ENCODE measurements around the gene DMRTB1.

Gene DMRTB1

DNA sequence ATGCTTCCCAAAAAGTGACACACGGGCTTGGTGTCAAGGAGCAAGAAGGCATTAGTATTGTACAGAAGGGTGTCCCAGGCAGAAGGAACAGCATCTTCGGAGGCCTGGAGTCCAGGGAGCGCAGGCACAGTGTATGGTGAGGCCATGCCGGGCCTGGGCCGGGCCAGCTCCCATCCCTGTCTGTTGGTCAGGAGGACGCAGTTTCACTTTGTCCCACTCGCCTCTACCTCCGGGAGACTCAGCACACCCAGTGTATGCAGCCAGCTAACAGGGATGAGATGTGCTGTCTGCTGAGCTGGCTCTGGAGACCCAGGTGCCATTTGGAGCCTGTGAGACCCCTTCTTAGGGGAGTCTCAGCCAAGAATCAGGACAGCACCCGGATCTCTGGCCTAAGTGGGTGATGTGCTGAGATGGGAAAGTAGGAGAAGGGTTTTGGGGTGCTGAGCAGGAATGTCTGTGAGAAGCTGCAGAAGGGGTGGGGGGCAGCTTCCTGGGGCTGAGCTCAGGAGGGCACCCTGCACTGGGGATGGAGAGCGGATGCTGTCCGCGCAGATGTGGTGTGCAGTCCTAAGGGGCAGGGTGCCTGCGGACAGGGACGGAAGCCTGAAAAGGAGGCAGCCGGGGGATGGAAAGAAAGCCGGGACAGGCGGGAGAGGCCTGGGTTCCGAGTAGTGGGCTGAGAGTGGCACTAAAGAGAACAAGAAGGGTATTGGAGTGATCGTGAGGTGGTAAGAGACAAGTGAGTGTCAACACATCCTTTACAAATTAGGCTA lies 25.7 kb downstream of the DMRTB1 start:
- H3K36me3 ChIP-seq (ENCODE audit: control insufficient read depth in 1 of 2, insufficient read depth in 2 of 2, low read depth in 1 of 2, low read length in 2 of 2) = no peaks in the 10 kb centered on the region
- H2BK120ac ChIP-seq (ENCODE audit: low read depth, low read length) = no peak overlapping the region
- no peak overlapping the region for H4K91ac ChIP-seq (ENCODE audit: low read length)
- no peaks in the 10 kb centered on the region for H3K79me1 ChIP-seq (replicated peaks; ENCODE audit: low read length, poor library complexity, severe bottlenecking)
- H3K4me2 ChIP-seq (ENCODE audit: low read length, poor library complexity, severe bottlenecking) = no peak overlapping the region
- H3K4ac ChIP-seq (ENCODE audit: low read depth in 1 of 2, low read length in 2 of 2) = no peak overlapping the region
- H3K18ac ChIP-seq (ENCODE audit: low read depth in 1 of 2, low read length in 2 of 2) = no peak overlapping the region
- H3K23ac ChIP-seq (ENCODE audit: low read length in 2 of 2) = no peak overlapping the region
- WGBS = 92% methylated on average over 17 of the region's 19 CpGs
- H2AK5ac ChIP-seq (ENCODE audit: low read length, severe bottlenecking) = no peak overlapping the region
- peaks cover 32 to 93% of the 10 kb centered on the region in 2 experiments for H3K27me3 ChIP-seq (ENCODE audit: control insufficient read depth in 1 of 2, insufficient read depth in 1 of 2, low read length in 2 of 2)
- H2BK5ac ChIP-seq (ENCODE audit: low read depth, low read length, poor library complexity, severe bottlenecking) = no peak overlapping the region
- H3K9me3 ChIP-seq (ENCODE audit: control insufficient read depth, low read length) = peaks cover 5% of the 10 kb centered on the region
- no peak overlapping the region for H4K8ac ChIP-seq (ENCODE audit: low read length)
- no peak overlapping the region for H2AFZ ChIP-seq (ENCODE audit: low read depth, low read length)
- no peak overlapping the region for H2BK12ac ChIP-seq (ENCODE audit: low read length in 2 of 2)
- peaks cover 3% of the 10 kb centered on the region for H3K4me1 ChIP-seq (ENCODE audit: control insufficient read depth, insufficient read depth, low read depth, low read length)
- H2BK15ac ChIP-seq (ENCODE audit: low read depth, poor library complexity, severe bottlenecking) = no peak overlapping the region
- H3K9ac ChIP-seq (ENCODE audit: low read length) = no peak overlapping the region
- DNase-seq = no peak
- H3K4me3 ChIP-seq (ENCODE audit: insufficient read depth in 1 of 2, low read depth in 1 of 2, low read length in 2 of 2) = no peak overlapping the region
- no peak overlapping the region for H3K27ac ChIP-seq (ENCODE audit: low read length, poor library complexity, severe bottlenecking)
- H3K14ac ChIP-seq (ENCODE audit: low read length in 2 of 2) = no peak overlapping the region

DNA sequence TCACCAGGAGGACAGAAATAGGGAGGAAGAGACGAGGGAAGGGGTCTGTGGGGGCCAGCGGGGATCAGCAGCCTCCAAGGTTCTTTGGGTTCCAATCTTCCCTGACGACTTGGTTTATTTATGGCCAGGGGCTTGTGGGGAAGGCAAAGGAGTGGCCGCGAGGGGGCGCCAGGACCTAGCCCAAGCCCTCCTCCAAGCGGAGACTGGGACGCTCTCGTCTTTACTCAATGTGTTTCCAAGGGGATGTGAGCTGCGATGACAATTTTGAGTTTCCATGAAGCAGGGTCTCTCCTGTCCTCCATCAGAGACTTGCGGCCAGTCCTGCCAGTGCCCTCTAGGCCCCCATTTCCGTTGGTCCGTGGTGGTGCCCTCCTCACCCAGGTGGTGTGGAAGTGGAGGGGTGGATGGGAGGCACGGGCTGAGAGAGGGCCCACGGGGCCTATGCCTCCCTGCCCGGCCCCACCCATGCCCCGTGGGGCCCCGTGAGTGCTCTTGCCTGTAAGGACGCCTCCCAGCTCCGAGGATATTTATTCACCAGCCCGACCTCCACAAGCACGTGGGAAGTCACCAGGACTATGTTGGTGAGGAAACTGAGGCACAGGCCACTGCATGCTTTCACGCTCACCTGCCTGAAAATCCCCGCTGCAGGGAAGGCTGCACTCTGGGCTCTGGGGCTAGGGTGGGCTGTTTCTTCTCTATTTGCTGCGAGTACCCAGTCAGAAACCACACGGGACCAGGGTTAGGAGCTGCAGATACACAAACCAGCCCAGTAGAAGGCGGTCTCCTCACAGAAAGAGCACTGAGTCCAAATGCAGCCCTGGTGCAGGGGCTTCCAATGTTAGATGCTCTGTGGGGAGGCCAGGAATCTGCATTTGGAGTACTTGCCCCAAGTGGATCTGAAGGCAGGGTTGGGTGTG lies 26.5 kb downstream of the DMRTB1 start:
- Histone ChIP-seq H4K91ac (ENCODE audit: low read length) (no peak overlapping the region), H3K23ac (ENCODE audit: low read length in 2 of 2) (no peak overlapping the region), H3K4me1 (ENCODE audit: control insufficient read depth, insufficient read depth, low read depth, low read length) (peaks cover 3% of the 10 kb centered on the region), H3K14ac (ENCODE audit: low read length in 2 of 2) (no peak overlapping the region), H3K9me3 (ENCODE audit: control insufficient read depth, low read length) (peaks cover 11% of the 10 kb centered on the region), H3K9ac (ENCODE audit: low read length) (peak overlapping the region; percentile 53), H2AK5ac (ENCODE audit: low read length, severe bottlenecking) (no peak overlapping the region), H2BK5ac (ENCODE audit: low read depth, low read length, poor library complexity, severe bottlenecking) (no peak overlapping the region), H2BK12ac (ENCODE audit: low read length in 2 of 2) (no peak overlapping the region), H3K4me3 (ENCODE audit: insufficient read depth in 1 of 2, low read depth in 1 of 2, low read length in 2 of 2) (no peak overlapping the region), H3K4me2 (ENCODE audit: low read length, poor library complexity, severe bottlenecking) (no peak overlapping the region), H2BK15ac (ENCODE audit: low read depth, poor library complexity, severe bottlenecking) (no peak overlapping the region), H3K36me3 (ENCODE audit: control insufficient read depth in 1 of 2, insufficient read depth in 2 of 2, low read depth in 1 of 2, low read length in 2 of 2) (no peaks in the 10 kb centered on the region), H3K27ac (ENCODE audit: low read length, poor library complexity, severe bottlenecking) (no peak overlapping the region), H3K4ac (ENCODE audit: low read depth in 1 of 2, low read length in 2 of 2) (no peak overlapping the region), H4K8ac (ENCODE audit: low read length) (no peak overlapping the region), H3K79me1 (replicated peaks; ENCODE audit: low read length, poor library complexity, severe bottlenecking) (no peaks in the 10 kb centered on the region), H3K18ac (ENCODE audit: low read depth in 1 of 2, low read length in 2 of 2) (peak overlapping the region in 1 of 2 experiments; percentile 25), H2BK120ac (ENCODE audit: low read depth, low read length) (no peak overlapping the region), H3K27me3 (ENCODE audit: control insufficient read depth in 1 of 2, insufficient read depth in 1 of 2, low read length in 2 of 2) (peaks cover 28 to 93% of the 10 kb centered on the region in 2 experiments), H2AFZ (ENCODE audit: low read depth, low read length) (no peak overlapping the region)
- WGBS = 38% methylated on average over 27 of the region's 27 CpGs
- DNase-seq = peak; percentile 73

DNA sequence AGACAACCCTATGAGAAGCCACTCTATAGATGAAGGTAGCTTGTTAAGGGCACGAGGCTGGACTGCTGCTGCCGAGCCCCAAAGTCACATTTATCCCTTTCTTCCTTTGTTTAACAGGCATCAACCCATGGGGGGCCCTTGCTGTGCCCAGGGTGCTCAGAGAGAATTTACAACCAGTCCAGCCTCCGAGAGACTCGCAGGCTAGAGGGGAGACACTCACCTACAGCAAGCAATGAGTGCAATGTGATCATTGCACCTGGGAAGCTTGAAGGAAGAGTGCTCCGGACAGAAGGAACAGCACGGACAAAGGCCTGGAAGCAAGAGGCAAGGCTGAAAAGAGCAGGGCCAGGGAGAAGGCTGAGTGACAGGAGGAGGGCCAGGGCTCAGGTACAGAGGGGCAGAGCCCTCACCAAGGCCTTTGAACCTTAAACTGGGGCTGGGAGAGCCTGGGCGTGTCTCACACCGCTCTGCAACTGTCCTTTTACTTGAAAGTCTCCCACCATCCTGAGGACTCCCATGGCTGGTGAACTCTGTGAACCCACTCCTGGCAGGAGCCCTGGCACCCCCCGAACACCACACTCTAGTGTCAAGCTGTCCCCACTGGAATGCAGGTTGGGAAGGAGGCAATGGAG lies 27.3 kb downstream of the DMRTB1 start:
- Histone ChIP-seq H3K9ac (ENCODE audit: low read length) (no peak overlapping the region), H3K14ac (ENCODE audit: low read length in 2 of 2) (no peak overlapping the region), H3K4me3 (ENCODE audit: insufficient read depth in 1 of 2, low read depth in 1 of 2, low read length in 2 of 2) (no peak overlapping the region), H2BK12ac (ENCODE audit: low read length in 2 of 2) (no peak overlapping the region), H4K8ac (ENCODE audit: low read length) (no peak overlapping the region), H3K79me1 (replicated peaks; ENCODE audit: low read length, poor library complexity, severe bottlenecking) (no peaks in the 10 kb centered on the region), H3K9me3 (ENCODE audit: control insufficient read depth, low read length) (peaks cover 11% of the 10 kb centered on the region), H2AK5ac (ENCODE audit: low read length, severe bottlenecking) (no peak overlapping the region), H4K91ac (ENCODE audit: low read length) (no peak overlapping the region), H3K36me3 (ENCODE audit: control insufficient read depth in 1 of 2, insufficient read depth in 2 of 2, low read depth in 1 of 2, low read length in 2 of 2) (no peaks in the 10 kb centered on the region), H2BK15ac (ENCODE audit: low read depth, poor library complexity, severe bottlenecking) (no peak overlapping the region), H3K18ac (ENCODE audit: low read depth in 1 of 2, low read length in 2 of 2) (no peak overlapping the region), H2AFZ (ENCODE audit: low read depth, low read length) (no peak overlapping the region), H3K4me1 (ENCODE audit: control insufficient read depth, insufficient read depth, low read depth, low read length) (peaks cover 3% of the 10 kb centered on the region), H3K4me2 (ENCODE audit: low read length, poor library complexity, severe bottlenecking) (no peak overlapping the region), H2BK120ac (ENCODE audit: low read depth, low read length) (no peak overlapping the region), H3K27me3 (ENCODE audit: control insufficient read depth in 1 of 2, insufficient read depth in 1 of 2, low read length in 2 of 2) (peaks cover 26 to 90% of the 10 kb centered on the region in 2 experiments), H3K27ac (ENCODE audit: low read length, poor library complexity, severe bottlenecking) (no peak overlapping the region), H3K4ac (ENCODE audit: low read depth in 1 of 2, low read length in 2 of 2) (no peak overlapping the region), H2BK5ac (ENCODE audit: low read depth, low read length, poor library complexity, severe bottlenecking) (no peak overlapping the region), H3K23ac (ENCODE audit: low read length in 2 of 2) (no peak overlapping the region)
- no peak for DNase-seq
- 89% methylated on average over 9 of the region's 9 CpGs for WGBS

DNA sequence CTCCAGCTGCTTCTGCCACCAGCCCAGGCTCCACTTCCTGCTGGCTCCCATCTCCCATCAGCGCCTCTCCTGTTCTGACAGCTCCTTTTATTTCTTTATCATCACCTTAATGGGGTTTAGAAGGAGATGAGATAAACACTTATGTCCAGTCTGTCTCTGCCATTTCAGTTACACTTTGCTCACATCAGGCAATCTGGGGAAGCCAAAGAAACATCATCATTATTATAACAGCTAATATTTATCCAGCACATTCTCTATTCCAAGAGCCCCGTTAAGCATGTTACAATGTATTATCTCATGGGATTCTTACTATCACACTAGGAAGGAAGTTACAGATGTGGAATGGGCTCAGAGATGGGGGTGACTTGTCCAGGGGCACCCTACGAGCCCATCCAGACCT lies 31.2 kb downstream of the DMRTB1 start:
- H4K8ac ChIP-seq (ENCODE audit: low read length) = no peak overlapping the region
- no peak overlapping the region for H4K91ac ChIP-seq (ENCODE audit: low read length)
- no peaks in the 10 kb centered on the region for H3K79me1 ChIP-seq (replicated peaks; ENCODE audit: low read length, poor library complexity, severe bottlenecking)
- H3K4me1 ChIP-seq (ENCODE audit: control insufficient read depth, insufficient read depth, low read depth, low read length) = peaks cover 3% of the 10 kb centered on the region
- H3K36me3 ChIP-seq (ENCODE audit: control insufficient read depth in 1 of 2, insufficient read depth in 2 of 2, low read depth in 1 of 2, low read length in 2 of 2) = no peaks in the 10 kb centered on the region
- no peak overlapping the region for H2AK5ac ChIP-seq (ENCODE audit: low read length, severe bottlenecking)
- no peak overlapping the region for H2BK12ac ChIP-seq (ENCODE audit: low read length in 2 of 2)
- H2BK120ac ChIP-seq (ENCODE audit: low read depth, low read length) = no peak overlapping the region
- no peak overlapping the region for H2BK5ac ChIP-seq (ENCODE audit: low read depth, low read length, poor library complexity, severe bottlenecking)
- H3K4me3 ChIP-seq (ENCODE audit: insufficient read depth in 1 of 2, low read depth in 1 of 2, low read length in 2 of 2) = no peak overlapping the region
- H3K9ac ChIP-seq (ENCODE audit: low read length) = no peak overlapping the region
- peaks cover 11% of the 10 kb centered on the region for H3K9me3 ChIP-seq (ENCODE audit: control insufficient read depth, low read length)
- no peak overlapping the region for H2AFZ ChIP-seq (ENCODE audit: low read depth, low read length)
- no peak overlapping the region for H3K18ac ChIP-seq (ENCODE audit: low read depth in 1 of 2, low read length in 2 of 2)
- peaks cover 20 to 54% of the 10 kb centered on the region in 2 experiments for H3K27me3 ChIP-seq (ENCODE audit: control insufficient read depth in 1 of 2, insufficient read depth in 1 of 2, low read length in 2 of 2)
- no peak overlapping the region for H3K23ac ChIP-seq (ENCODE audit: low read length in 2 of 2)
- no peak overlapping the region for H3K4me2 ChIP-seq (ENCODE audit: low read length, poor library complexity, severe bottlenecking)
- H3K14ac ChIP-seq (ENCODE audit: low read length in 2 of 2) = no peak overlapping the region
- no peak overlapping the region for H3K4ac ChIP-seq (ENCODE audit: low read depth in 1 of 2, low read length in 2 of 2)
- no peak overlapping the region for H3K27ac ChIP-seq (ENCODE audit: low read length, poor library complexity, severe bottlenecking)
- DNase-seq = no peak
- no peak overlapping the region for H2BK15ac ChIP-seq (ENCODE audit: low read depth, poor library complexity, severe bottlenecking)
- WGBS = 63% methylated on average over 2 of the region's 3 CpGs
